HG03108 (cell line): Measurements from ENCODE around the gene SYTL1.

ENCODE experiments used
- ATAC-seq: cut with Tn5 transposase; IDR thresholded peaks from one replicate; pipeline ENCODE4 v1.9.1; 2021; ENCODE audit warnings: moderate library complexity; ENCODE audit not compliant: unreplicated experiment

Gene SYTL1

DNA sequence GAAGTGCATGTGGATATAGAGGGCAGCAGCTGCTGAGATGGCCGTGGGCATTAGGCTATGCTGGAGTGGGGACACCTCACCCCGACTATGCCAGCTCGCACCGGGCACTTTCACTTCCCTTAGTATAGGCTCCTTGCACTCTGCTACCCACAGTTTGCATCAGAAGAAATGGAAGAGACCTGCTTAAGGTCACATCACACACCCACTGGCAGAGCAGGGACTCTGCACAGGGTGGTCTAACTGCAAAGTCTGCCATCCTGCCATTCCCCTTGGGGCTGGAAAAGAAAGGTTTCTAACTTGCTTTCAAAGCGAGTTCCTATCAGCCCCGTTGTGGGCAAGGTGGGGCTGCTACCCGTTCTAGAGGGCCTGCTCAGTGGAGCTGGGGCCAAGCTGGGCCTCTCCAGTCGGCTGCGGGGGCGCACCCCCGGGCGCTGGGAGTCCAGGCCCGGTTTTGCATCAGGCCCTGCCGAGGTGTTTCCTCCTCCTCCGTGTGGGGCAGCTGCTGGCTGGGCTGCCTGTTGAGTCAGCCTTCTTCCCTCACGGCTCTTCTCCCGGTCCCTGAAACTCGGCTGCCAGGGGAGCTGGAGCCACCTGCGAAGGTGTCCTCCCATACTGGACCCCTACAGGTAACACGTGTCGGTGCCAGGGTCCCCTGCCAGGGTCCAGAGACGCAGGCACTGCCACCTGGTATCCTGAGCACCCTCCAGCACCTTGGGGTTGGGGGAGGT is at the start of gene SYTL1:
TSS of gene SYTL1 (plus strand) at position 498 of the 728 bp plus-strand sequence. CDS start 3,313 bp downstream, outside the sequence.
- ATAC-seq: peak; percentile 45

GRCh38 chr1:27292106-27292505 is 49.7 kb upstream of the SYTL1 start:
- no peak for ATAC-seq

DNA sequence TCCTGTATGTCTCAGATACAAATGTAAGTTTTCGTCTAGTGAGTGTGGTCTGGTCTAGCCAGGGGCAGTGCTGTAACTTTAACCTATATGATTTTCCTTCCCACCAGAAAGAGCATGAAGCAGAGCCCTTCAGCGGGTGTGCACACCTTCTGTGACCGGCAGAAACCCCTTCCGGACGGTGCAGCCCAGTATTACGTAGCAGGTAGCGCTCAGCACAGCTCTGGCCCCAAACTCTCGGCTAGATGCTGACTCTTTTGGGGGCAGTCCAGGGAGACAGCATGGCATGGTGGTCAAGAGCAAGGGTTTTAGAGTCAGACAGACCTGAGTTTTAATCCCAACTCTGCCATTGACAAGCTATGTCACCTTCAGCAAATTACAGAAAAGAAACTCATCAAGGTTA is 47.9 kb upstream of the SYTL1 start:
- no peak for ATAC-seq

DNA sequence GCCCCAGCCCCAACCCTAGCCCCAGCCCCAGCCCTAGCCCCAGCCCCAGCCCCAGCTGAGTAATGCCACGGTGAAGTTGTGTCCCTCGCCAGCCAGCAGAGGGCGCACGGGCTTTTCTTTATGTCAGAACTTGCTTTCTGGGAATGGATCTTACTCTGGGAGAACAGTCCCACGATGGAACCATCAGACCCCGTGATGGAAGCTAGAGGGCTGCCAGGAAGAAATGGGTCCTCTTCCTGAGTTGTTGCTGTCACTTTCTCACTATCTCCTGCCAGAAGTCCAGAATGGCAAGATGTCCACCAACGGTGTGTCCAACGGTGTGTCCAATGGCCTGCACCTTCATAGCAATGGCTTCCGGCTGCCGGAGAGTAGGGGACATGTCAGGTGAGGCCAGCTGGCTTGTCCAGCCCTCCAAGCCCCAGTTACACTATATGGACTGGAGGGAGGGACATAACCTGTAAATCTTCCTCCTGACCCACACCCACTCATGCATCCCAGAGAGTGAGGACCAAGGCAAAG is 45.0 kb upstream of the SYTL1 start:
- ATAC-seq: no peak

- no peak for ATAC-seq
Observed at GRCh38 chr1:27297903-27298302, 43.9 kb upstream of the SYTL1 start.

- ATAC-seq: no peak
Observed at GRCh38 chr1:27298632-27299384, 43.0 kb upstream of the SYTL1 start.

GRCh38 chr1:27299385-27300271 is 42.2 kb upstream of the SYTL1 start:
- no peak for ATAC-seq

DNA sequence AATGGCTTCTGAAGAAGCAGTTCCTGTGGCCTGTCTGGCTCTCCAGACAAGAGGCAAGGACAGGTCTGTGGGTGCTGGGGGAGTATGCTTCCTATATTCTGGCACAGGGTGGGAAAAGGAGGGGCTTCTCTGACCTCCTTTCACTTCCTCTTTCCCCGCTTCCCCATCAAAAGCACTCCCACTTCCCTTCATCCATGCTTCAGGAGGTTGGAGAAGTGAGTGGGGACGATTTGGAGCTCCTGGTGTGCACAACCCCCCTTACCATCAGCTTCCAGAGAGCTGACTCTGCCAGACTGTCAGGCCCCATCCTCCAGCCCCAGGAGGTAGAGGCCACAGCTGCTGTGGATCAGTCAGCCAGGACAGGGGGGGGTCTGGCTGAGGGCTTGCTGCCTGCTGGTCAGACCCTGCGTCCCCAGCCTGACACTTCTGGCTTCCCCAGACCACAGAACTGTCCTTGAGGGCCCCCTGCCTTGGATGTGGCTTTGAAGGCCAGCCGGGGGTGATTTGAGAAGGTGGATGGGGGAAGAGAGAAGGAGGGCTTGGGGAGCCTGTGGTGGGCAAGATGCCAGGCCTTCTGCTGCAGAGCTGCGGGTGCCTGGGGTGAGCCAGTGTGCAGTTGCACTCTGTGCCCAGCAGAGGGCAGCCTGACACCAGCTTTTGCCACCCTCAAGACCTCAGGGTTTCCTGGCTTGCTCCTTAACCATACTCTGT is 41.3 kb upstream of the SYTL1 start:
- no peak for ATAC-seq

DNA sequence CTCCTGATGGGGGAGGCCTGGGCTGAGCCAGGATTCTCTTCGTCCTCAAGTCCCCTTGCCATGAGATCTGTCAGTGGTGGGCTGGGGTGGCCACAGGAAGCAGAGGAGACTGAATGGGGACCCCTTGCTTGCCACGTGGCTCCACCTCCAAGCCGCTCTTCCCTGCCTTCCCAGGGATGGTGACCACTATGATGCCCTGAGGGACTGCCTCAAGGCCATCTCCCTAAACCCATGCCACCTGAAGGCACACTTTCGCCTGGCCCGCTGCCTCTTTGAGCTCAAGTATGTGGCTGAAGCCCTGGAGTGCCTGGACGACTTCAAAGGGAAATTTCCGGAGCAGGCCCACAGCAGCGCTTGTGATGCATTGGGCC is 40.8 kb upstream of the SYTL1 start:
- ATAC-seq: no peak

- ATAC-seq: no peak
Observed at GRCh38 chr1:27301582-27302199, 40.1 kb upstream of the SYTL1 start.

DNA sequence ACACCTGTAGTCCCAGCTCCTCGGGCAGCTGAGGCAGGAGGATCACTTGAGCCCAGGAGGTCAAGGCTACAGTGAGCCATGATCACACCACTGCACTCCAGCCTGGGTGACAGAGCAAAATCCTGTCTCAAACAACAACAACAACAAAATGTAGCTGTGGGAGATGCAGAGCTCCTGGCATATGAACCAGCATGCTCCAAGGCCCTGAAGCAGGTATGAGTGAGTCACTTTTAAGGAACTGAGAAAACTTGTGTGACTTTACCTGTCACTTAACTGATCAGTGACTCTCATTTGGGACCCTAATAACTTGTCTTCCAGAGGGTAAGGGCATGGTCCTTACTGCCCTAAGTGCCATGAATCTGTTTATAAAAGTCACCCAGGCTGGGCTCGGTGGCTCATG is 39.2 kb upstream of the SYTL1 start:
- ATAC-seq: no peak

DNA sequence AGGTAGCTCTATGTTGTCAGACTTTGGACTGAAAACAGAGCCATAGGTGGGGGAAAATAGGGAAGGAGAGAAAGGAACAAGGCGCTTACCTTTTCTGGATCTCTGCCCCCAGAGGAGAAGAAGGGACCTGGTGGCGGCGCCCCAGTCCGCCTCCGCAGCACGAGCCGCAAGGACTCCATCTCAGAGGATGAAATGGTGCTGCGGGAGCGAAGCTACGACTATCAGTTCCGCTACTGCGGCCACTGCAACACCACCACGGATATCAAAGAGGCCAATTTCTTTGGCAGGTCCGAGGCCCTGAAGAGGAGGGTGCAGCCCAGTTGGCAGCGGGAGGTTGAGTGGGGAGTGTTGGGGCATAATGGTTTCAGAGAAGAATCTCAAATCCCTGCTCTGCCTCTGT is 38.3 kb upstream of the SYTL1 start:
- no peak for ATAC-seq

DNA sequence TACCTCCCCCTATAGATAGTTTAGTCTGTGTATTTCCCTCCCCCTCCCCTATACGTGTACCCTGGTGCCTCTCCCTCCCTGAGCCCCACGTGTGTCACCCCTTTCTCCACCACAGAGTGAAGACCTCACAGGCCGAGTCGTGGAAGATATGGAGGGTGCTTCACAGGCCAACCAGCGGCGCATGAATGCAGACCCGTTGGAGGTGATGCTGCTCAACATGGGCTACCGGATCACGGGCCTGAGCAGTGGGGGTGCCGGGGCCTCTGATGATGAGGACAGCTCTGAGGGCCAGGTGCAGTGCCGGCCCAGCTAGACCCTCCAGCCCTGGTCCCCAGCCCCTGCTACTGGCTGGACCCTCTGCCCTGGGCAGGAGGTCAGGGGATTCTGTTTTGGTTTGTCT is 35.8 kb upstream of the SYTL1 start:
- no peak for ATAC-seq

GRCh38 chr1:27306892-27307761 is 34.7 kb upstream of the SYTL1 start:
- ATAC-seq: no peak

- ATAC-seq: no peak
Observed at GRCh38 chr1:27307874-27308598, 33.8 kb upstream of the SYTL1 start.

DNA sequence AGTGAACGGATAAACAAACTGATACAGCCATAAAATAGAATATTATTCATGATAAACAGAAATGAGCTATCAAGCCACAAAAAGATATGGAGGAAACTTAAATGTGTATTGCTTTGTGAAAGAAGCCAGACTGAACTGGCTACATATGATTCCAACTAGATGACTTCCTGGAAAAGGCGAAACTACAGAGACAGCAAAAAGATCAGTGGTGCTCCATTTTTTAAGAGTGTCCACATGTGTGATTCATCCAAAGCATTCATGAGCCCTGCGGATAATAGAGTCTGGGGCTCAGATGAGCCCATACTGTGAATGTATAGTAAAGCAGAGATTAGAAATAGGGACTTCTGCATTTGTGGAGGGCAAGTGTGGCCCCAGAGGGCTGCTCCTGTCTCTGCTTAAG is 27.7 kb upstream of the SYTL1 start:
- no peak for ATAC-seq

DNA sequence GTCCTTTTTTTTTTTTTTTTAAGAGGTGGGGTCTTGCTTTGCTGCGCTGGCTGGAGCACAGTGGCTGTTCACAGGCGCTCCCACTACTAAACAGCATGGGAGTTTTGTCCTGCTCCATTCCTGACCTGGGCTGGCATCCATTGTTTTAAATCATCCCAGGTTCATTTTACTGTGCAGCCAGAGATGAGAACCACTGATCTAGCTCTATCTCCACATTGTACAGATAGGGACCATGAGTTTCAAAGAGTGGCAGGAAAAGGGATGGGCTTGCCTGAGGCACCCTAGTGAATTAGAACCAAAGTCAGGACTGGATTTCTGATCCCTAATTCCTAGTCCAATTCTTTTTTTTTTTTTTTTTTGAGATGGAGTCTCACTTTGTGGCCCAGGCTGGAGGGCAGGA is 27.1 kb upstream of the SYTL1 start:
- no peak for ATAC-seq

GRCh38 chr1:27316860-27317259 is 25.0 kb upstream of the SYTL1 start:
- no peak for ATAC-seq

DNA sequence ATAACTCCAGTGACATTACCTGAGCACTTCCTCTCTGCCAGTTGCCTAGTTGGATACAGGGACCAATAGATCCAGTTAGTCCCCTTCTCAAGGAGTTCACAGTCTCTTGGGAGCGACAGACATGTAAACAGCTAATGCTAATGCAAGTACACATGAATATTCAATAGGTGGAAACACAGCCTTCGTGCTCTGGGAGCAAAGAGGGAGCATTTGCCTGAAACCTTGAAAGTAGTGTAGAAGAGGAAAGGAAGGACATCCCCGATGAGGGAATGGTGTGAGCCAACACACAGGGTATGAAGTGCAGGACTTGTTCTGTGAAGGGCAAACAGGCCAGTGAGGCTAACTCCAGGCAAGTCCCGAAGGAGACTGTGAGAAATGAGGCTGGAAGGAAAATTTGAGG is 23.7 kb upstream of the SYTL1 start:
- no peak for ATAC-seq
